Germinal center (tissue), 1 donor: ENCODE measurements around the gene CBY1.

ENCODE experiments used
- DNase-seq: peaks from one replicate; pipeline ENCODE4 v3.0.0; 2012; ENCODE audit warnings: mixed read lengths, low spot score

The CBY1 gene

GRCh38 chr22:38649841-38650522 lies 6.5 kb upstream of the CBY1 start:
- DNase-seq = no peak

GRCh38 chr22:38652859-38653258 lies 3.6 kb upstream of the CBY1 start:
- DNase-seq = no peak

- no peak for DNase-seq
Observed at GRCh38 chr22:38653741-38654140, 2.7 kb upstream of the CBY1 start.

DNA sequence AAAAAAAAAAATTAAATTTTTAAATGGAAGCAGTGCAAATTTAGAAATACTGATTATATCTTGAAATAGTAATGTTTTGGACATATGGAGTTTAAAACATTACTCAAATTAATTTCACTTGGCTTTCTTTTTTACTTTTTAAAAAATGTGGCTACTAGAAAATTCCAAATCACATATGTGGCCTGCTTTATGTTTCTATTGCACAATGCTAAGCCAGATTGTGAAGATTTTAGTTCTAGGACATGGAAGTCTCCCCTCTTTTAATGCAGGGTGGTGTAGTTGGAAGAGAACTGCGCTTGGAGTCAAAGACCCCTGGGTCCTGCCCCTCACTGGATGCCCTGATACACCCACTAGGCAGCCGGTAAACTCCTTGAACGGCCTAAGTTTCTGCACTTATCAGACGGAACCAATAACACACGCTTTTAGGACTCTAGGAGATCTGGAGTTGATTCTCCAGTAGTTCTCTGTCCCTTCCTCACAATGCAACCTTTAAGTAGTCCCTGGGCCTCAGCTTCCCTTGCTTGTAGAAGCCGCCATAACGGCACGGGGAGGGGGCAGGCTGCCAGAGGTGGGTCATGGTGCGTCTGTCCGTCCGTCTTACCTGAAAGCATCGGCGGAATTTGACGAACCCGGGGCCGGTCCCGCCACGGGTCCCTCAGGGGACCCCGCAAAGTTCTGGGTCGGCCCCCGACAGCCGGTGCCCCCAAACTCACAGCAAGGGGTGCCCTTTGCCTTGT lies 751 bp upstream of the CBY1 start:
- DNase-seq = no peak

- peak; percentile 48 for DNase-seq
Observed at GRCh38 chr22:38657045-38657909, 839 bp downstream of the CBY1 start.

DNA sequence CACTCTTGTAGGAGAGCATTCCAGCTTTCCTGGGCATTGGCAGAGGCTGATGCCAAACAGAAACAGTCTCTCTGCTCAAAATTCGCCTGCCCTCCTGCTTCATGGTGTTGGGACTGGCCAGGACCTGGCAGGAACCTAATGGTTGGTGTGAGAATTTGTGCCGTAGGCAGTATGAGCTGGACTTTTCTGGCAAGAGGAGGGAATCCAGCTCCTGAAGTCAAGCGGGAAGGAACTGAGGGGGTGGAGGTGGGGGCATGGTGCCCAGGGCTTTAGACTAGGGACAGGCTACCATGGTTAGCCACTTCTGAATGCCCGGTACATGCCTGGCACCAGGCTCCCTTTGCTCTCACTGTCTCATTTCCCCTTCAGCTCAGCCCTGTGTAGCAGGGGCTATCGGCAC lies 18.4 kb downstream of the CBY1 start:
- DNase-seq = no peak

- no peak for DNase-seq
Observed at GRCh38 chr22:38675833-38676232, 19.4 kb downstream of the CBY1 start.

- DNase-seq = peak; percentile 91
Observed at GRCh38 chr22:38681582-38682335, 25.3 kb downstream of the CBY1 start, which contains the start of gene TOMM22. TOMM22 (plus strand) TSS chr22:38681957; CDS start chr22:38681979, 22 bp downstream.

- DNase-seq = no peak
Observed at GRCh38 chr22:38684895-38685294, 28.5 kb downstream of the CBY1 start.

DNA sequence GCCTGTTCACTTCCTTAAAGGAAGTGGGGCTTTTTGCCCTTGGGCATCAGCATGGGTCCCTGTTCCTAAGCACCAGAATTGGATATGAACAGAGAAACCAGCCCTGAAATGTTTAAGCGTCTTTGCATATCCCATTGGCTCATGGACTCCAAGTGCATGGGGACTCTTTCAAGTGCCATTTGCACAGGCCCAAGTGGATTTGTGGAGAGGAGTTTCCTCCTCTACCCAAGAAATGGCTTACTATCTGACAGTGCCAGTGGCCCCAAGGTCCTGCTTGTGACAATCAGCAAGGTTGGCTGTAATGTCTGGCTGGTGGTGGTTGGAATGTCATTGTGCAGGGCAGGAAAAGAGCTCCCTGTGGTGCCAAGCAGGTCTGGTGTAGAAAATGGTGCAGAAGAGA lies 29.3 kb downstream of the CBY1 start:
- DNase-seq = no peak

DNA sequence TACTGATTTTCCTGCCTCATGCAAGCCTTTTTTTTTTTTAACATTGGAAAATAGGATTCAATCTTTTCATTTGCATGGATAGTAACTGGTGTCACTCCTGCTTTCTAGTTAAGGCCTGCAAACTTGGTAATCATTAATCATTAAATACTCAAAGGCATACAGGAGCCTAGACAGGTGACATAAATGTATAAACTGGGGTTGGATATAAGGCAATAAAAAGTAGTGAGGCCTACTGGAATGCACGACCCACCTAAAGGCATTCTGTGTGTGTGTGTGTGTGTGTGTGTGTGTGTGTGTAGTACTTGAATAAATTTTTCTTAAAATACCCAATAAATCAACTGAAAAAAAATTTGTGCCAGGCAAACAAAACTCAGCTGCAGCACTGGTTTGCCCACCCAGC lies 33.2 kb downstream of the CBY1 start:
- DNase-seq = no peak

- DNase-seq = no peak
Observed at GRCh38 chr22:38694049-38694448, 37.6 kb downstream of the CBY1 start.

DNA sequence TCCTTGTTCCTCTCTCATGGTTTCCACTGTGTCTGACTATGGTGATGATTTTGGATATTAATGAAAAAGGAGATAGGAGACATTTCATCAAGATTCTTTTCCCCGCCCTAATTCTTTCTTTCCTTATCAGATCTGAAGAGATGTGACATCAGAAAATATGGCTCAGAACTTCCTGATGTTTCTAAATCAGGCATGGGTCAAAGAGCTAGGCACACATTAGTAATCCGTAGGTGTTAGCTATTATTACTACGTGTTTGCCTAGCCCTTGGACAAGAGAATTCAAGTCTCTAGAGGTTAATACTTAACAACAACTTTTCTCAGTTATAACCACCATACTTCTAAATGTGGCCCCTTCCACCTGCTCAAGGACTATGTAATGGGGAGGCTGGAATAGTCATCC lies 38.5 kb downstream of the CBY1 start:
- DNase-seq = no peak

- no peak for DNase-seq
Observed at GRCh38 chr22:38696606-38697424, 40.4 kb downstream of the CBY1 start.

DNA sequence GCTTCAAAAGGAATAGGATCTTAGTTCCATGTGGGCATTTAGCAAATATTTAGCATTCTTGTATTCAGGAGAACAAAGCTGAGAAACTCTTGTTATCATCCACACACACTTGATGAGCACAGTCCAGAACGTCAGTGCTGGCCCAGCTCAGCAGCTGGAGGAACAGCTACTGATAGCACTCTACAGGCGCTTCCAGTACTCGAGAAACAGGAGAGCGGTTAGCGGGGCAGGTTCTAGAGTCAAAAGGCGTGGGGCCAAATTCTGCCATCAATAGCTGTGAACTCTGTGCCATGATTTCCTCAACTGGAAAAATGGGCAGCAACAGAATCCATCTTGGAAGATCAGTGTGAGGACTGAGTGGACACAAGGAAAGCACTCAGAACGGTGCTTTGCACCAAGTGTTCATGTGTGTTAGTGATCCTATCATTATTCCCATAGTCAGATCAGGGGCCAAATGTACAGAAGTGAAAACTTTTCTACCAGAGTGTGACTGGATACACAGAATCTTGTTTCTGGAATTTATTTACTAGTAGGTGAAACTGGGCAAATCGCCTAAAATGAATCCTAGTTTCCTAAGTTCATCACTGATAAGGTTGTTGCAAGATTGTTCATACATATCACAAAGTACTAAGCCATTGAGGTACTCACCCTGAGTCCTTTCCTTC lies 41.1 kb downstream of the CBY1 start:
- no peak for DNase-seq

DNA sequence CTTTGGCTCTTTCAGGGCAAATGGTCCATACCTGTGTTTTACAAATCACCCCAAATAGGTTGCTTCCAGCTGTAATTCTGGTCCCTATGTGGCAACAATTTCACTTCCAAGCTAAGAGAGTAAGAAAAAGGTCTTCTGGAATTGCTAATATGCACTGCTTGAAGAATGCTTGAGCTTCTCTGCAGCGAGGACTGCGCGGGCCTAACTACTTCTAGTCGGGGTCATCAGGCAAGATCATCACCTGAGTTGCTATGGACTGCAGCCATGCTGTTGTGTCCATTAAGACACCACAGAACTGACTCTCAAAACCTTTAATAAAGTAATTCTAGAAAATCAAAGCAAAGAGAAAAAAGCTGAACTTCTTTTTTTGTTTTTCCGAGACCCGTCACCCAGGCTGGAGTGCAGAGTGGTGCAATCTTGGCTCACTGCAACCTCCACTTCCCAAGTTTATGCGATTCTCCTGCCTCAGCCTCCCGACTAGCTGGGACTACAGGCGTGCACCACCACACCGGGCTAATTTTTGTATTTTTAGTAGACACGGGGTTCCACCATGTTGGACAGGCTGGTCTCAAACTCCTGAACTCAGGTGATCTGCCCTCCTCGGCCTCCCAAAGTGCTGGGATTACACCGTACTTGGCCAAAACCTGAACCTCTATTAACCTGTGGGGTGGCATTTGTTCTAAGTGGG lies 42.1 kb downstream of the CBY1 start:
- no peak for DNase-seq

GRCh38 chr22:38699143-38699542 lies 42.7 kb downstream of the CBY1 start:
- DNase-seq = no peak

DNA sequence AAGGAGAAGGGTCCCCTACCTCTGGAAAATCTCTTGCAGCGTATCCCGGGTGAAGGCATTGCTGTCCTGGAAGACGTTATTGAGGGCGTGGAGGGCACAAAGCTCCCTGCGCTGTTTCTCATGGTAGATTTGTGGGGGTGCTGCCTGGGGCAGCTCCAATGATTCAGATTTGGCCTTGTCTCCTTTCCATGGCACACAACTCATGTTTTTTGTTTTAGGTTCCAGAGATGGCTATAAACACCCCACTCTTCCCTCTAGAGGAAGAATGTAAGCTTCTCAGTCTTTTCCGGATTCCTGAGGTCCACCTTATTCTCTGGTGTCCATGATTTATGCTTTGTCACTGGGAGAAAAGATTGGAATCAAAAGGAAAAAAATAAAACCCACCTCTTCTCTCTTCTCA lies 43.3 kb downstream of the CBY1 start:
- no peak for DNase-seq

GRCh38 chr22:38700270-38700788 lies 43.9 kb downstream of the CBY1 start:
- no peak for DNase-seq
